Fibroblast of villous mesenchyme (primary cell): Measurements from ENCODE around the gene DOCK8. TPM values are rescaled to one million over a fixed set of nuclear protein-coding genes. Genes with fewer than 3 reads are reported as not detected.
"Not testable (repeated sequence)": the region's sequence is repeated elsewhere in the genome, so short reads cannot be mapped to it uniquely, and the experiment has no call there.

Experiments used
- DNase-seq: peaks from one replicate; pipeline ENCODE4 v3.0.0-alpha.2; 2010; ENCODE audit warnings: low read depth
- H3K4me3 ChIP-seq: 2 replicates; pipeline ENCODE4 v1.5.1; 2011; ENCODE audit warnings: low read depth, mild to moderate bottlenecking, low read length
- CTCF ChIP-seq: IDR thresholded peaks from 2 replicates; pipeline ENCODE4 v1.5.1; 2012; ENCODE audit warnings: low read depth, mild to moderate bottlenecking, low read length; ENCODE audit not compliant: insufficient read depth
- total RNA-seq: library from RNA; depleted of rRNA; stranded (reverse); fragments of >200 nt; gene quantifications from 2 replicates; pipeline ENCODE4 v1.2.3, GENCODE V29; 2012

DOCK8 gene
- total RNA-seq = 0.32 and 2.6 TPM in 2 replicates

- peak within 1 kb of the TSS; percentile 57 for H3K4me3 ChIP-seq
- no peak for TF ChIP-seq CTCF
- DNase-seq = peak; percentile 18
Observed at GRCh38 chr9:214648-215493, at the start of gene DOCK8. Gene DOCK8 (plus strand): TSS chr9:214865. CDS start chr9:214977, 112 bp downstream.

- DNase-seq, H3K4me3 ChIP-seq: not testable (repeated sequence)
Observed at GRCh38 chr9:169757-170156, 44.9 kb upstream of the DOCK8 start.

GRCh38 chr9:178140-178825, 36.4 kb upstream of the DOCK8 start:
- DNase-seq = not testable (repeated sequence)
- peak overlapping the region; percentile 57 for H3K4me3 ChIP-seq

- H3K4me3 ChIP-seq = peak within 1 kb of the TSS; percentile 65
- DNase-seq = peak; percentile 71
Observed at GRCh38 chr9:178970-179383, 35.7 kb upstream of the DOCK8 start, which contains the start of gene ZNG1A. Gene ZNG1A (minus strand): TSS chr9:179056. CDS start chr9:178969, 87 bp downstream.

GRCh38 chr9:199601-200000, 15.1 kb upstream of the DOCK8 start:
- not testable (repeated sequence) for H3K4me3 ChIP-seq, DNase-seq

- DNase-seq = no peak
- H3K4me3 ChIP-seq = no peak overlapping the region
- no peak for TF ChIP-seq CTCF
Observed at GRCh38 chr9:206481-206880, 8.2 kb upstream of the DOCK8 start.

GRCh38 chr9:209143-209758, 5.4 kb upstream of the DOCK8 start:
- DNase-seq = no peak
- TF ChIP-seq CTCF = no peak
- H3K4me3 ChIP-seq = no peak overlapping the region

- no peak overlapping the region for H3K4me3 ChIP-seq
- no peak for DNase-seq
- no peak for TF ChIP-seq CTCF
Observed at GRCh38 chr9:211036-211435, 3.6 kb upstream of the DOCK8 start.
